Measurements from ENCODE around the gene DISC1.

Gene DISC1

GRCh38 chr1:231702804-231703203 lies 76.2 kb downstream of the DISC1 start:
- no peak overlapping the region for H3K9ac ChIP-seq (ENCODE audit: low read length)
- H3K4me3 ChIP-seq (ENCODE audit: low read depth, low read length, poor library complexity, severe bottlenecking): no peak overlapping the region
- H3K9me3 ChIP-seq (ENCODE audit: low read length): no peaks in the 10 kb centered on the region
- TF ChIP-seq EZH2 (IDR thresholded peaks at IDR 0.05; ENCODE audit: borderline replicate concordance, low read length): no peak
- TF ChIP-seq CTCF (IDR thresholded peaks at IDR 0.05; ENCODE audit: low read length): no peak
- no peaks in the 10 kb centered on the region for H3K9me2 ChIP-seq (ENCODE audit: low read depth, low read length)
- no peak overlapping the region for H3K27ac ChIP-seq (ENCODE audit: low read depth, low read length, poor library complexity, severe bottlenecking)
- no peak overlapping the region for H3K4me2 ChIP-seq (ENCODE audit: low read length)
- no peaks in the 10 kb centered on the region for H3K4me1 ChIP-seq (ENCODE audit: insufficient read depth, low read length, severe bottlenecking)
- H3K27me3 ChIP-seq (ENCODE audit: insufficient read depth, low read length): no peaks in the 10 kb centered on the region
- H3K79me2 ChIP-seq (ENCODE audit: insufficient read depth, low read length): no peaks in the 10 kb centered on the region
- H3F3A ChIP-seq (ENCODE audit: insufficient read depth, low read length): no peaks in the 10 kb centered on the region
- no peaks in the 10 kb centered on the region for H3K36me3 ChIP-seq (ENCODE audit: insufficient read depth, low read length)
- H2AFZ ChIP-seq (ENCODE audit: low read length): no peak overlapping the region
- no peaks in the 10 kb centered on the region for H4K20me1 ChIP-seq (ENCODE audit: insufficient read depth, low read length)

DNA sequence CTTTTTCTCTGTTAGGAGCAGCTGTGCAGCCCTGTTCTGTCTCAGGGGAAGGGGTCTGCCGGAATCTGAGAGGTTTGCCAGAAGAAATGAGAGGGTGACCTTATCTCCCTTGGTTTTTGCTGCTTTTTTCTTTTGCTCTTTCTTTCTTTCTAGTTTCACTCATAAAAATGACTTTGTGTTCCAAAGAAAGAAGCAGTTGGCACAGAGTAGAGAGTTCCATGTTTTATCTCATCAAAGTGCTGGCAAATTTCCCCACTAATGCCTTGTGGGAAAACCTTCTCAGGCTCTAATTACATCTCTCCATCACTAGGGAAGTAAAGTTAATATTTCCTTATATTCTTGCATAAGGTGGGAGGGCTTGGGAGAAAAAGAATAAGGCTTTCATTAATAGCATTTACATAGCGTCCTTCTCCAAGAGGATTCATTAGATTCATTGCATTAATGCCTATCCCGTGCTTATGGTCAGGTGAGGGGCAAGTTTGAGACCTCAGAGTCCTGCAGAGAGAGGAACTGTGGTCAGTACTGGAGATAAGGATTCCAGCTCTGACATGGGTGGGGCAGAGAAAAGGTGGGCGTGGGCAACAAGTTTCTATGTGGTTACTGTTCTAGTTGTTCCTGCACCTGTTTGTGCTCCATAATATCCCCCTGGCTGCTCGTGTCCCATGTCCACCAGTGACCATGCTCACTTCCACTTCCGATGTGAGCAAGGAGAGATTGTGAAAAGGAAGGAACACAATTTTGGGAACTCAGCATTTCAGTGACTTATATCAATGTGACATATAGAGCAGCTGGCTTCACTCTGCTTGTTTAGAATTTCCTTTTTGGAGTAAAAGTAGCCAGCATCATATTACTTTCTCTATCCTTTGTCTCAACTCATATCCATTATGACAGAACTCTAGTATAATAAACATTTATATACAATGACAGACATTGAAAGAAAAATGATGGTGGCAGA lies 79.5 kb downstream of the DISC1 start:
- Histone ChIP-seq H3K4me2 (ENCODE audit: low read length) (no peak overlapping the region), H3K36me3 (ENCODE audit: insufficient read depth, low read length) (no peaks in the 10 kb centered on the region), H3K4me1 (ENCODE audit: insufficient read depth, low read length, severe bottlenecking) (no peaks in the 10 kb centered on the region), H3F3A (ENCODE audit: insufficient read depth, low read length) (no peaks in the 10 kb centered on the region), H3K9me2 (ENCODE audit: low read depth, low read length) (no peaks in the 10 kb centered on the region), H3K9me3 (ENCODE audit: low read length) (no peaks in the 10 kb centered on the region), H3K27me3 (ENCODE audit: insufficient read depth, low read length) (no peaks in the 10 kb centered on the region), H3K9ac (ENCODE audit: low read length) (no peak overlapping the region), H2AFZ (ENCODE audit: low read length) (no peak overlapping the region), H3K79me2 (ENCODE audit: insufficient read depth, low read length) (no peaks in the 10 kb centered on the region), H3K4me3 (ENCODE audit: low read depth, low read length, poor library complexity, severe bottlenecking) (no peak overlapping the region), H4K20me1 (ENCODE audit: insufficient read depth, low read length) (no peaks in the 10 kb centered on the region), H3K27ac (ENCODE audit: low read depth, low read length, poor library complexity, severe bottlenecking) (no peak overlapping the region)
- TF ChIP-seq CTCF (IDR thresholded peaks at IDR 0.05; ENCODE audit: low read length): no peak
- TF ChIP-seq EZH2 (IDR thresholded peaks at IDR 0.05; ENCODE audit: borderline replicate concordance, low read length): no peak

DNA sequence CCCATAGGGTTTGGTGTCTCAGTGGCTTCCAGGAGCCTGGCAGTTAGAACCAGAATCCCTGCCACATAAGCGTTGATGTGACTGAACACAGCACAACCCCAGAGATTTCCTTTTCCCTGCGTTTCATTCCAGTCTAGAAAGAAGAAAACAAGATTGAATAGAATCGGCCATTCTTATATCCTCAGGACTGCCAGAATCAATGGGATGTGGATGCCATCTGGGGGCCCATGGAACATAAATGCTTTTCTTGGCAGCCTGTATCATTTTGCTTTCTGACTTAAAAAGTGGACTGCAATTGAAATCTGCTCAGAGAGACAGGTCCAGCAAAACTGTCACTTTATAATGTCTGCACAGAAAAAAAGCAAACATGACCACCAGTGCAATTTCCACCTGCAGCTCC lies 80.3 kb downstream of the DISC1 start:
- Histone ChIP-seq H3K9ac (ENCODE audit: low read length) (no peak overlapping the region), H3K4me1 (ENCODE audit: insufficient read depth, low read length, severe bottlenecking) (no peaks in the 10 kb centered on the region), H3K9me2 (ENCODE audit: low read depth, low read length) (no peaks in the 10 kb centered on the region), H3K27me3 (ENCODE audit: insufficient read depth, low read length) (no peaks in the 10 kb centered on the region), H3K36me3 (ENCODE audit: insufficient read depth, low read length) (no peaks in the 10 kb centered on the region), H3F3A (ENCODE audit: insufficient read depth, low read length) (no peaks in the 10 kb centered on the region), H4K20me1 (ENCODE audit: insufficient read depth, low read length) (no peaks in the 10 kb centered on the region), H3K9me3 (ENCODE audit: low read length) (no peaks in the 10 kb centered on the region), H3K4me2 (ENCODE audit: low read length) (no peak overlapping the region), H3K4me3 (ENCODE audit: low read depth, low read length, poor library complexity, severe bottlenecking) (no peak overlapping the region), H3K27ac (ENCODE audit: low read depth, low read length, poor library complexity, severe bottlenecking) (no peak overlapping the region), H3K79me2 (ENCODE audit: insufficient read depth, low read length) (no peaks in the 10 kb centered on the region), H2AFZ (ENCODE audit: low read length) (no peak overlapping the region)
- TF ChIP-seq CTCF (IDR thresholded peaks at IDR 0.05; ENCODE audit: low read length) (no peak), EZH2 (IDR thresholded peaks at IDR 0.05; ENCODE audit: borderline replicate concordance, low read length) (no peak)

All from OCI-LY1 (cell line).